Stimulated activated naive CD4-positive, alpha-beta T cell treated with Interleukin-2 at 50 U/mL for 16 hours (primary cell): Measurements from ENCODE around the gene PDE3B.
"Not testable (repeated sequence)": the region's sequence is repeated elsewhere in the genome, so short reads cannot be mapped to it uniquely, and the experiment has no call there.

Experiments
- DNase-seq: peaks from one replicate; lab custom pipeline; 2025; lab: John Stamatoyannopoulos, UW

PDE3B gene

DNA sequence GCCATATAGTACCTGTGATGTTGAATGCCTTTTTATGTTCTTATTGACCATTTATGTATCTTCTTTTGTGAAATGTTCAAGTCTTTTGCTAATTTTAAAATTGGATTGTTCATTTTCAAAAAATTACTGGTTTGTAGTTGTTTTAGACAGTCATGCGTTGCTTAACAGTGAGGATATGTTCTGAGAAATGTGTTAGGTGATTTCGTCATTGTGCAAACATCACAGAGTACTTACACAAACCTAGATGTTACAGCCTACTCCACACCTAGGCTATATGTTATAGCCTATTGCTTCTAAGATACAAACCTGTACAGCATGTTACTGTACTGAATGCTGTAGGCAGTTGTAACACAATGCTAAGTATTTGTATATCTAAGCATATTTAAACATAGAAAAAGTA is 32.5 kb downstream of the PDE3B start:
- no peak for DNase-seq

DNA sequence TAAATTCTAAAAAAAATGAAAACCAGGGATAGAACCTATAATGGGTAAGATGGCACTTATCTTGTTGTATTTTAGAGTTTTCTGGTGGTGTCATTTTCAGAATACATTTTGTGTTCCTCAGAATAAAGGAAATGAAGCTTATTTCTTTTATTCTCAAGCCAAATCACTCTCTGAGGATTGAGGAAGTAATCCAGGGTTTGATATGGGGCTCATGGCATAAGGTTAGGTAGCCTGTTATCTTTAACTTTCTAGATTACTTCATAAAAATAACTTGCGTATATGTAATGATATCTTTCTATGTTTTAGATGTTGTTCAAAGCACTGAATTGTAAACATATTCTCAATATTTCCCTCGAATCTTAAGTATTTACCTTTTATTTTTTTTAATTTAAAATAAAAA is 33.5 kb downstream of the PDE3B start:
- no peak for DNase-seq

DNA sequence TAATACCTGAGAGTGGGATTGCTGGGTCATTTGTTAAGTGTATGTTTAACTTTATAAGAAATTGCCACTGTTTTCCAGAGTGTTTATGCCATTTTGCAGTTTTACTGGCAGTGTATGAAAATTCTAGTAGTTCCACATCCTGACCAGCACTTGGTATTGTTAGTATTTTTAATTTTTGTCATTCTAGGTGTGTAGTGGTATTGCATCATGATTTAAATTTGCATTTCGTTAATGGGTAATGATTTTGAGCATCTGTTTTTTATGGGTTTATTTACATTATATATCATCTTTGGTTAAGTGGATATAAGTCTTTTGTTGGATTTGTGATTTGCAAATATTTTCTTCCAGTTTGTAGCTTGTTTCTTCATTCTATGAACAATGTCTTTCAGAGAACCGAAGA is 34.7 kb downstream of the PDE3B start:
- DNase-seq, result no peak

DNA sequence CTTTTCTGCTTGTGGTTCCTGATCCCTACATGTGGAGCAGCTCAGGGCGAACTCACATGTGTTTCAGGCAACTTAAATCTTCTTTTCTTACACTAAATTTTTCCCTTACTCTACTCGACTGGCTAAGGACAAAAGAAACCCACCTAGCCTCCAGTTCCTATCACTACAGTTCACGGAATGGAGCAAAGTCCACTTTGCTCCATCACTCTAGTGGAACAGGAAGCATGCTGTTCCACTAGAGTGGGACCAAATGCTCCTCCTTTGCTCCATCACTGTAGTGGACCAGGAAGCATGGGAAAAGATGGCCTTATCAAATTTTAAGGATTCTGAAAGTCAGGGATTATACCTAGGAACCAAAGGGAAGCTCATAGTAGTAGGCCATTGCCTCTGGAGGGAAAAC is 36.1 kb downstream of the PDE3B start:
- DNase-seq, result no peak

GRCh38 chr11:14684234-14684915 is 40.8 kb downstream of the PDE3B start:
- not testable (repeated sequence) for DNase-seq

GRCh38 chr11:14687456-14687855 is 43.9 kb downstream of the PDE3B start:
- no peak for DNase-seq

DNA sequence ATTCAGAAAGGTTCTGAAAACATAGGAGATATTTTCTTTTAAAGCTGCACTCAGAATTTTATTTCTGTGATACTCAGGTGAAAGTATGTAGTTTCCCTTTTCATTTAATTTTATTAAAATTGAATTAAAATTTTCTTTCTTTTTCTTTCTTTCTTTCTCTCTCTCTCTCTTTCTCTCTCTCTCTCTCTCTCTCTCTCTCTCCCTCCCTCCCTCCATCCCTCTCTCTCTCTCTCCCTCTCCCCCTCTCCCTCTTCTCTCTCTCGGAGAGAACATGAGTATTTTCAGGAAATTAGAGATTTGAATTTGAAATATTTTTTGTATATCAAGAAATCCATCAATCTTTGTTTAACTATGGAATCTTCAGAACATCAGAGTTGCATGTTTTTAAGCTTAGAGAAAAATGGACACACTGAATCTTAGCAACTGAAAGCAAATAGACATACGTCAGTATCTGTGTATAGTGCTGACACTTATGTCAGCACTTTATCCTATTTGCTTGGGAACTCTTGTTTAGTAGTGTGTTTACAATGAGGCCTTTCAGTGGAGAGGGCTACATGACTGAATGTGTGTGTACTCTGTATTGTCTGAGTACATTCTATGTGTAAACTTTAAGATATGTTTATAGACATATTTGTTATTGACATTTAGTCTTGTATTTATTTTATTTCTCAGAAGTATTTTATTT is 44.5 kb downstream of the PDE3B start:
- DNase-seq, result no peak

- not testable (repeated sequence) for DNase-seq
These were observed 52.1 kb downstream of the PDE3B start for GRCh38 chr11:14695656-14696055.

- no peak for DNase-seq
These were observed 55.2 kb downstream of the PDE3B start for GRCh38 chr11:14698771-14699170.

GRCh38 chr11:14700593-14700992 is 57.0 kb downstream of the PDE3B start:
- no peak for DNase-seq

DNA sequence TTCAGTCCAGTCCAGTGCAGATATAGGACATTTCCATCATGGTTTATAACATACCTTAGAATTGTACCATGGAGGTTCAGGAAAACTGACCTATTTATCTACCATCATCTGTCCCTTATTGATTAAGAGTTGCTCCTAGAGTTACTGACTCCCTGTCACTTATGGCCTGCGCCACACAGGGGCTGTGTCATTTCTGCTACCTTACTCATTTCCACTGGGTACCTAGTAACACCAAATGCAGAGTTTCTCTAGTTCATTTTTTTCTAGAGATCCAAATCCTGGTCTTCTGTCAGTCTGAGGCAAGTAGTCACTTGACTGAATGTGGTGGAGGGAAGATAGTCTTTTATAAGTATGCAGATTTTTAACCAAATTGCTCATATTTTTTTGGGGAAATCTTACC is 59.2 kb downstream of the PDE3B start:
- DNase-seq, result no peak

- no peak for DNase-seq
These were observed 60.1 kb downstream of the PDE3B start for GRCh38 chr11:14703731-14704130.

GRCh38 chr11:14705067-14705466 is 61.5 kb downstream of the PDE3B start:
- no peak for DNase-seq

GRCh38 chr11:14713496-14714244 is 70.1 kb downstream of the PDE3B start:
- no peak for DNase-seq

DNA sequence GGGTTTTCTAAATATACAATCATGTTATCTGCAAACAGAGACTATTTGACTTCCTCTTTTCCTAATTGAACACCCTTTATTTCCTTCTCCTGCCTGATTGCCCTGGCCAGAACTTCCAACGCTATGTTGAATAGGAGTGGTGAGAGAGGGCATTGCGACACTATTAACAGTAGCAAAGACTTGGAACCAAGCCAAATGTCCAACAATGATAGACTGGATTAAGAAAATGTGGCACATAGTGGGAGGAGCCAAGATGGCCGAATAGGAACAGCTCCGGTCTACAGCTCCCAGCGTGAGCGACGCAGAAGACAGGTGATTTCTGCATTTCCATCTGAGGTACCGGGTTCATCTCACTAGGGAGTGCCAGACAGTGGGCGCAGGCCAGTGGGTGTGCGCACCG is 72.1 kb downstream of the PDE3B start:
- DNase-seq, result not testable (repeated sequence)

GRCh38 chr11:14722496-14722895 is 78.9 kb downstream of the PDE3B start:
- DNase-seq, result no peak

DNA sequence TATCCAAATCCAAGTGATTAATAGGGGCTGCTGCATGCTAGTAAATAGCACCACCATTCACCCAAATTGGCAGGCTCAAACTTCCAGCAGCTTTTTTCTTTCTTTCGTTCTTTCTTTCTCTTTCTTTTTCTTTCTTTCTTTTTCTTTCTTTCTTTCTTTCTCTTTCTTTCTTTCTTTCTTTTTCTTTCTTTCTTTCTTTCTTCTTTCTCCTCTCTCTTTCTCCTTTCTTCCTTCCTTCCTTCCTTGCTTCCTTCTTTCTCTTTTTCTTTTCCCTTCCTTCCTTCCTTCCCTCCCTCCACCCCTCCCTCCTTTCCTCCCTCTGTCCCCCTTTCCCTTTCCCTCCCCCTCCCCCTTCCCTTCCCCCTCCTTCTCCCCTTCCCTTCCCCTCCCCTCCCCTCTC is 81.5 kb downstream of the PDE3B start:
- no peak for DNase-seq

DNA sequence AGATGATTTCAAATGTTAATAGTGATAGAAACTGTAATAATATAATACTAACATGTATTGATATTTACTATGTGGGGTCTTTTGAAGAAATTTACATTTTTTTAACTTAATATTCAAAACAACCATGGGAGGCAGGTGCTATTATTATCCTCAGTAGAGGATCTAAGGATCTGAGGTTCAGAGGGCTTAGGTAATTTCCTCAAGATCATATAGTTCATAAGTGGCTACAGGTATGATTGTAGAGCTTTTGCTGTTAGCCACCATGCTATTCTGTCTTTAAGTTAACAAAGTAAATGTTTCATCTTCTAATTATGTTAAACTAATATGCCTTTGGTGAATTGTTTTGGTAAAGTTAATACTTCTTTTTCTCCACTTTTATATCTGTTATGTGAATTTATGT is 83.6 kb downstream of the PDE3B start:
- no peak for DNase-seq

DNA sequence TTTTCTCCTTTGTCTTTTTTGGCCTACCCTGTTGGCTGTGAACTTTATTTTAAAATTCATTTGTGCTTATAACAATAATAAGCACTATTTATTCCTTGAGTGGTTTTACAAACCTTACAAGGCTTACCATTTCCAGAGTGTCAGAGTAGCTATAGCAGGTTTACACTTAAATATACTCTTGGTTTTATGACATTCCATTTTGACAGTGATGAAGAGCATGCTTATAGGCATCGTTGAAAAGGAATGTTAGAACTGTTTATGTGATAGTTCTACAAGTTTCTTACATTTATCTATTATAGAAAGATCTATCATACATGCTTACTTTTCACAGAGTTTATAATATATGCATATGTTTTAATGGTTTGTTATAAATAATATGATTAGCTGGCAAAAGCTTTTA is 84.1 kb downstream of the PDE3B start:
- DNase-seq, result no peak

- DNase-seq, result not testable (repeated sequence)
These were observed 96.9 kb downstream of the PDE3B start for GRCh38 chr11:14740539-14740938.

DNA sequence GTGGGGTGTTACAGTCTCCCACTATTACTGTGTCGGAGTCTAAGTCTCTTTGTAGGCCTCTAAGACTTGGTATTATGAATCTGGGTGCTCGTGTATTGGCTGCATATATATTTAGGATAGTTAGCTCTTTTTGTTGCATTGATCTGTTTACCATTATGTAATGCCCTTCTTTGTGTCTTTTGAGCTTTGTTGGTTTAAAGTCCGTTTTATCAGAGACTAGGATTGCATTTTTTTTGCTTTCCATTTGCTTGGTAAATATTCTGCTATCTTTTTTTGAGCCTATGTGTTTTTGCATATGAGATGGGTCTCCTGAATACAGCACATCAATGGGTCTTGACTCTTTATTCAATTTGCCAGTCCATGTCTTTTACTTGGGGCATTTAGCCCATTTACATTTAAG is 97.6 kb downstream of the PDE3B start:
- no peak for DNase-seq

DNA sequence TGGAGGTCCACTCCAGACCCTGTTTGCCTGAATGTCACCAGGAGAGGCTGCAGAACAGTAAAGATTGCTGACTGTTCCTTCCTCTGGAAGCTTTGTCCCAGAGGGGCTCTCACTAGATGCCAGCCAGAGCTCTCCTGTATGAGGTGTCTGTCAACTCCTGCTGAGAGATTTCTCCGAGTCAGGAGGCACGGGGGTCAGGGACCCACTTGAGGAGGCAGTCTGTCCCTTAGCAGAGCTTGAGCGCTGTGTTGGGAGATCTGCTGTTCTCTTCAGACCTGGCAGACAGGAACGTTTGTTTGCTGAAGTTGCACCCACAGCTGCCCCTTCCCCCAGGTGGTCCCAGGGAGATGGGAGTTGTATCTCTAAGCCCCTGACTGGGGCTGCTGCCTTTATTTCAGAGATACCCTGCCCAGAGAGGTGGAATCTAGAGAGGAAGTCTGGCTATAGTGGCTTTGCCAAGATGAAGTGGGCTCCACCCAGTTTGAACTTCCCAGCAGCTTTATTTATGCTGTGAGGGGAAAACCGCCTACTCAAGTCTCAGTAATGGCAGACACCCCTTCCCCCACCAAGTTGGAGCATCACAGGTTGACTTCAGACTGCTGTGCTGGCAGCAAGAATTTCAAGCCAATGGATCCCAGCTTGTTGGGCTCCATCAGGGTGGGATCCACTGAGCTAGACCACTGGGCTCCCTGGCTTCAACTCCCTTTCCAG is 99.4 kb downstream of the PDE3B start:
- no peak for DNase-seq

- not testable (repeated sequence) for DNase-seq
These were observed 100.1 kb downstream of the PDE3B start for GRCh38 chr11:14743667-14744066.
